HPDE6-E6E7 (cell line): ENCODE measurements around the gene PCIF1.
"Not testable (repeated sequence)": the region's sequence is repeated elsewhere in the genome, so short reads cannot be mapped to it uniquely, and the experiment has no call there.

Source experiments
- DNase-seq: peaks from one replicate; pipeline ENCODE4 v3.0.0; 2011; ENCODE audit warnings: missing footprints; ENCODE audit errors: extremely low spot score

The PCIF1 gene

DNA sequence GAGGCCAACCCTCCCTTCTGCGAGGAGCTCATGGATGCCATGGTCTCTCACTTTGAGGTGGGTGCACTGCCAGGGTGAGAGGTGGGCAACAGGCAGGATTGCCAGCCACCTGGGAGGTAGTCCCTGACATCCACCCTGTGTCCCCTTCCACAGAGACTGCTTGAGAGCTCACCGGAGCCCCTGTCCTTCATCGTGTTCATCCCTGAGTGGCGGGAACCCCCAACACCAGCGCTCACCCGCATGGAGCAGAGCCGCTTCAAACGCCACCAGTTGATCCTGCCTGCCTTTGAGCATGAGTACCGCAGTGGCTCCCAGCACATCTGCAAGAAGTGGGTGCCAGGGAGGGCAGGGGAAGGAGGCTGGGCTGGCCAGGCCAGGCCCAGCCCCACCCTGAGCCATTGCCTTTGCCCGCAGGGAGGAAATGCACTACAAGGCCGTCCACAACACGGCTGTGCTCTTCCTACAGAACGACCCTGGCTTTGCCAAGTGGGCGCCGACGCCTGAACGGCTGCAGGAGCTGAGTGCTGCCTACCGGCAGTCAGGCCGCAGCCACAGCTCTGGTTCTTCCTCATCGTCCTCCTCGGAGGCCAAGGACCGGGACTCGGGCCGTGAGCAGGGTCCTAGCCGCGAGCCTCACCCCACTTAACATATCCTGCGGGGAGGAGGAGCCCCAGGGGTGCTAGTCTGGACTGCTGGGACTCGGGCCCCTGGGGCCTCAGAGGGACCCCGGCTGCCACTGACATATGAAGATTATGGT is 12.8 kb downstream of the PCIF1 start:
- DNase-seq: no peak

DNA sequence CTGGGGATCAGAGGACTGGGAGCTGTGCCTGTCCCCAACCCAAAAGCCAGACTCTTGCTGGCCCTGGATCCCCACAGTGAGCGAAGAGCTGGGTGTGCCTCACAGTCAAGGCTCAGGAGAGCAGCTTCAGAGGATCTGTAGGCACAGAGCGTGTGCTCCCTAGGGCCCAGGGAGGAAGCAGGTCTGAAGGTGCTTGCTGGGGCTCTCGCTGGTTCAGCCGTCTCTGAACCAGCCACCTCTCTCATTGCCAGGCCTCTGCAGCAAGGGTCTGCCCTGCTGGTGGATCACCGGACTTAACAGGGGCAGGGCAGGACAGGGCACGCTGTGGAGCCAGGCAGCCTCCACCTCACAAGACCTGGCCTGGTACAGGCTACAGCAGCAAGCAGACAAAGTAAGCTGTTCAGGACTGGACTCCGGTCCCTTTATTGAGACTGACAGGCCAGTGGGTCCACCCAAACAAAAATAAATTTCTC is 13.8 kb downstream of the PCIF1 start:
- DNase-seq: no peak

DNA sequence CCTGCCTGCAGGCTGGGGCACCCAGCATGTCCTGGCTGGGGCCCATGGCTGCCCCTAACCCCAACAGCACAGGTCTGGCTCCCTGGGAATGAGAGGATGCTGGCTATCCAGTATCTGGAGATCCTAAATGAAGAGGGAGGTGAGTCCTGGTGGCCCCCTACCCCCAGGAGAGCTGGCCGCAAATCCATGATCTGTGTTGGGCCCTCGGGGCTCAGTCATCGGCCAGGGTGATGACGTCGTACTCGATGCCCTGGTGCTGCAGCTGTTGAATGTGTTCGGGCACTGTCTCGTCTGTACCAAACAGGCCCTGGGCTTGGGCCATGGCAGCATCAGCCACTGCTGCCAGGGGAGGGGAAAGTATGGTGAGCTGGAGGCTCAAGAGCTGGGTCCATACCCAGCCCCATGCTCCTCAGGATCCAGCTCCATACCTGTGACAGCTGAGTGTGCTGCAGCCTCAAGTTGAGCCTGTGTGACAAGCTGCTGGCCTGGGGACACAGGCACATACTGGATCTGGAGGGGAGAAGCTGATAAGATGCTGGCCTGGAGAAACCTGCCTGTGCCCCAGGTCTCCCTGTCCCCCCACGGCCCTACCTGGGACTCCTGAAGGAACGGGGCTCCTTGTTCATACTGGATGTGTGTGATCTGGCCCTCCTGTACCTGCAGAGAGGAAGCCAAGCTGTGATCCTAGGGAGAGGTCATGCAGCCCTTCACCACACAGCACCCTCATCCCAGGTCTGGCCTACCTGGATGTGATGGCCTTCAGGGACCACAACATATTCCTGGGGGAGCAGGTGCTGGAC is 14.5 kb downstream of the PCIF1 start:
- DNase-seq: no peak

DNA sequence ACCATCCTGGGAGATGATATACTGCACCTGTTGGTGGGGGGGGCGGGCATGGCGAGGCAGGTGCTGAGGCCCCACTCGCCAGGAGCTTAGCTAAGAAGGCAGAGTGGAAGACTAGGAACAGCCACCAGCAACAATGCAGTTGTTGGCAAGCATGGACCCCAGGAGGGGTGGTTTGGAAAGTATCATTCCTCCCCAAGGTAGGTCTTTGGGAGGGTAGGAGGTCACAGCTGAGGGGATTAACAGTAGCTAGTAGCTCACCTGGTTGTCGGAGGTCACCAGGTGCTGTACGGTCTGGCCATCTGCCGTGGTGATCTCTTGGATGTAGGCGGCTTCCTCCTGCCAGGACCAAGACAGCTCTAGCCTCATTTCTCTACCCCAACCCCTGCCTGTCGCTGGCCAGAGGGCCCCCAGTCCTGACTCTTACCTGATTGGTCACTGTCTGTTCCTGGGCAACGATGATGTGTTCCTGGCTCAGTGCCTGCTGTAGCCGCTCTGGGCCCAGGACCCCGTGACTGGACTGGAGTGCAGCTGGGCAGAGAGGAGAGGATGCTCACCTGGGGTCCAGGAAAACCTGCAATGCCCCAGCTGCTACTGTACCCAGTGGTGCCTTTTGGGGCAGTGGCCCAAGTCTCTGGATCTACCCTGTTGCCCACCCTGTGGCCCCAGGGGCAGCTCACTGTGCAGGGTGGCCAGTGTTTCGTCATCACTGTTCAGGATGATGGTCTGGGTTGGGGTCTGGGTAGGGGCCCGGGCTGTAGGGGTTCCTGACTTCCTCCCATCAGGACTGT is 15.3 kb downstream of the PCIF1 start:
- no peak for DNase-seq

DNA sequence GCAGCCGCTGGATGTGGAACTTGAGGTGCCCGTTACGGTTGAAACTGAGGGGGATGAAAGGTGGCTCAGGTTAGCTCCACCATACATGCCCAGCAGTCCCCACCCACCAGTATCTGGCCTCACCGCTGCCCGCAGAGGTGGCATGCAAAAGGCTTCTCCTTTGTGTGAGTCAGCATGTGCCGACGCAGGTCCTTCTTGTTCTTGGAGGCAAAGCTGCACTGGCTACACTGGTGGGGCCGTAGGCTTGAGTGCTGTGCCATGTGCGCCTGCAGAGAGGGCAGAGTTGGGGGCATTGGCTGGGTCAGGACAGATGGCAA is 15.8 kb downstream of the PCIF1 start:
- no peak for DNase-seq

DNA sequence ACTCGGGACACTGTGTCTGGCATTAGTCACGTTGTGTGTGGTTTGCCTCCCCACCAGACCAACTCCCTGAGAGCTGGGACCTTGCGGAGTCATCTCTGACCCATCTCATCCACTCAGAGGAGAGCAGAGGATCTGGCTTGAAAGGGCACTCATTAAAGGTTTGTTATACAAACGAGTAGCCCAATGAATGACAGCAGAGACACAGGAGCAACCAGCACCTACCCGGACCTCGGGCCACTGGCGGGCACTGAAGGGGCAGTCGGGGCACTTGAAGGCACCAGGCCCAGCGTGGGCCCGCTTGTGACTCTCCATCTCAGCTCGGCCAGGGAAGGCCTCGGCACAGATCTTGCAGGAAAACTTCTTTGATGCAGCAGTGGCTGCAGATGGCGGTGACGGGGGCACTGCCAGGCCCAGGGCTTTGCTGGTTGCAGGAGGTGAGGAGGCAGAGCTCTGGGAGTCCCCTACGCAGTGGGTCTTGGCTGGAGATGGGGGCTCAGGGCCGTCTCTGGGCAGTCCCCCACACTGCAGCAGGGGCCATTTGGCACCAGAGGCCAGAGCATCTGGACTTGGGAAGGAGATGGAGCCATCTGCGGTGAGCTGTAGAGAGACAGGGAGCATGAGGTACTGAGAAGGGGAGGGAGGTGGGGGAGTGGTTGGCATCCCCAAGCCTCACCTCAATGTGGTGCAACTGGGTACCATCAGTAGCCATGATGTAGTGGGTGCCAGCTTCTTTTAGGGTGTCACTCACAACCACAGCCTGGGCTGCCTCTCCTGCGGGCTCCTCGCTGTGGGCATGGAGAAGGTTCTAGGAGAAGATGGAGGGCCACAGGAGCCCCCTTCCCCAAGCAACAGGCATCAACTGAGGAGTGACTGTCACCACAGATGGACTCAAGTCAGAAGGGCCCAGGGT is 17.7 kb downstream of the PCIF1 start:
- DNase-seq: no peak

DNA sequence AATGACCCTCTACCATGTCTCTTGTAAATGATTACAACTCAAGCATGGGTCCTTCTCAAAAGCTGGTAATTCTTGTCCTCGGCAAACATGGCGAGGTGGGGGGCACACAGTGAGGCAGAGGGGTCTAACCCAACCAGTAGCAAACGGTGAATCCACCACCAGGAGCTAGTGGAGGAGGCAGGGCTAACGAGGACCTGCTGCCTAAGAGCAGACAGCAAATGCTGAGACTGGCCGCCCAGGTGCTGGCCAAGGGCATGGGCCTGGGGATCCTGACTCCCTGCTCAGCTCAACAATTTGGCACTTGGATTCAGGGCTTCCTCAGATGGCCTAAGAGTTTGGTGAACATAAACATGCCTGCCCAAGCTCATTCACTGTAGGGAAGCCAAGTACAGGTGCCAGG is 18.4 kb downstream of the PCIF1 start:
- DNase-seq: no peak

DNA sequence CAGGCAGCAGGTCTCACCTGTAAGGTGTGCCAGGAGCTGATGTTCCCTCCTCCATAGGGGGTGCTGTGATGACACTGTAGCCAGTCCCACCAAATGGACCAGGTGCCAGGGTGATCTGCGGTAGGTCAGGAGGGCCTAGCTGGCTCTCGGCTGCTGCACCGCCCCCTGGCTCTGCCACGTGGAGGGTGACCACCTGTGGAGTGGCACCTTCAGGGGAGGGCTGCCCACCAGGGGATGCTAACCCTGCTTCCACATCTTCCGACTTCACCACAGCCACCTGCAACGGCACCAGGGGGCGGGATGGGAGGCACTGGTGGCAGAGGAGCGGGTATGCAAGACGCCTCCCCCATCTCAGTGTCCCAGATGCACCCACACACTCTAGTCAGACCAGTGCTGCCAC is 19.2 kb downstream of the PCIF1 start:
- DNase-seq: no peak

DNA sequence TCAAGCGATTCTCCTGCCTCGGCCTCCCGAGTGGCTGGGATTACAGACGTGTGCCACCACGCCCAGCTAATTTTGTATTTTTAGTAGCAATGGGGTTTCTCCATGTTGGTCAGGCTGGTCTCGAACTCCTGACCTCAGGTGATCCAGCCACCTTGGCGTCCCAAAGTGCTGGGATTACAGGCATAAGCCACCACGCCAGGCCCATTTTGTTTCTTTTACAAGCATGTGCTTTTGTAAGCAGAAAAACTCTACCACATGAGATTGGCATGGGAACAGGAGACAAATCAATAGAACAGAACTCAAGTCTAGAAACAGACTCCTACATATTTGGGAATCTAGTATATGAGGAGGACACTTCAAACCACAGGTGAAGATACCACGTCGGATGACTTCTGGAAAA is 21.8 kb downstream of the PCIF1 start:
- not testable (repeated sequence) for DNase-seq

DNA sequence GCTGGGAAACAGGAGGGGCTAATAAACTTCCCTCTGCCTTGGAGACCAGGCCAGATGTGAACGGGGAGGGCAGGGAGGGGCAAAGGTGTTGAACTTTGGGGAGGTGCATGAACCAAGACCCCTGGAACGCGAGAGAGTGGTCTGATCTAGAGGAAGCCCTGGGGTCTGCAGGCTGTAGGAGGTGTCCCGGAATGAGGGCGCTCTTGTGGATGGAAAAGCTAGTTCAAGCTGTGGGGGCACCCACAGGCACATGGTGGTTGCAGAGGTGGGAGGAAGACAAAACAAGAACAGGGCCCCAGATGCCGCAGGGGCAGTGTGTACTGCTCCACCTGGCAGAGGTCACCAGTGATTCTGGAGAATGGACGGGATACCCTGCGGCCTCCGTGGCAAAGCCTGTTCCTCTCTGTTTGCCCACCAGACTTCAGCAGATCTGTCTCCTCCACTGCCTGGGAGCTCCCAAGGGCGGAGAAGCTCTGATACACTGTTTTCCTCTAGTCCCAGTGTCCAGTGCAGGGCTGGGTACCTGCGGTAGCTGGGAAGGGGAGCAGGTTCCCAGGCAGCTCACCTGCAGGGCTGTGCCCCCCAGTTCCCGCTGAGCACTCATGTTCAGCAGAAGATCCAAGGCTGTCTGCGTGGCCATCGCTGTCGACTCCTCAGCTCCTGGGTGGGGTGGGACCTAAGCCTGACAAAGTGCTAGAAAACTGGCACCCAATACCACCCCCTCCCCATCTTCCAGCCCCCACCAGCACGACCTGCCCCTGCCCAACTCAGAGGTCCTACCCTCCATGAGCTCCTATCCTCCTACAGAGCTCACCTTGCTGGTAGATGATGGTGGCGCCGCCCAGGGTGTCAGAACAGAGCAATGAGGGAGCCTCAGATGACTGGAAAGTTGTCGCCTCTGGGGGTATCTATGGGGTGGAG is 22.8 kb downstream of the PCIF1 start:
- DNase-seq: no peak

DNA sequence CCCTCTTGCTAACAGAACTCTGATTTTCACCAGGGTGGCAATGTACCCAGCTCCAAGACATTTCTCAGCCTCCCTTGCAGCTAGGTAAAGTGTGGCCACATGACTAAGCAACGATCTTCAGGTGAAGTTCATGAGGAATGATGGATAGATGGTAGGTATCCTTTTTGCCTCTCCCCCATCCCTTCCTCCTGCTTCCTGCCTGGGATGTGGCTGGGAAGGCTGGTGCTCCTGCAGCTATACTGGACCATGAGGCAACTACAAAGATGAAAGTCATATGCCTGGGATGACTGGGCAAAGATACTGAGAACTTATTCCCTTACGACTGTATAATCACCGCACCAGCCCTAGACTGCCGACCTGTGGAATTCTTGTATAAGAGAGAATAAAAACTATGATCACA is 24.1 kb downstream of the PCIF1 start:
- no peak for DNase-seq

DNA sequence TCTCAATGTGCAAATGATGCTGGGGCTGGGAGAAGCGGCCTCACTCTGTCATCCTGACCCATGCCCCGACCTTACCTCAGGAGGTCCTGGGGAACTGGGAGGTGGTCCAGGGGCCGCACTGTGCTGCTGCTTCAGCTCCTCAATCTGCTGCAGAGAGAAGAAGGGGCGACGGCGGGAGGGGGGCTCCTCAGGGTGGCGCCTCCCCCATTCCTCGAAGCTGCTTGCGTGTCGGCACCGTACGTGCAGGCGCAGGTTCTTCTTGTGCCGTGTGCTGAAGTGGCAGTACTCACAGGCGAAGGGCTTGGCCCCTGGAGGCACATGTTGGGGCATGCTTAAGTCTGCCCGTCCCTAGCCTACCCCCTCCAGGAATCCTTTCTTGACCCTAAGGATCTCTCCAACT is 24.6 kb downstream of the PCIF1 start:
- no peak for DNase-seq

DNA sequence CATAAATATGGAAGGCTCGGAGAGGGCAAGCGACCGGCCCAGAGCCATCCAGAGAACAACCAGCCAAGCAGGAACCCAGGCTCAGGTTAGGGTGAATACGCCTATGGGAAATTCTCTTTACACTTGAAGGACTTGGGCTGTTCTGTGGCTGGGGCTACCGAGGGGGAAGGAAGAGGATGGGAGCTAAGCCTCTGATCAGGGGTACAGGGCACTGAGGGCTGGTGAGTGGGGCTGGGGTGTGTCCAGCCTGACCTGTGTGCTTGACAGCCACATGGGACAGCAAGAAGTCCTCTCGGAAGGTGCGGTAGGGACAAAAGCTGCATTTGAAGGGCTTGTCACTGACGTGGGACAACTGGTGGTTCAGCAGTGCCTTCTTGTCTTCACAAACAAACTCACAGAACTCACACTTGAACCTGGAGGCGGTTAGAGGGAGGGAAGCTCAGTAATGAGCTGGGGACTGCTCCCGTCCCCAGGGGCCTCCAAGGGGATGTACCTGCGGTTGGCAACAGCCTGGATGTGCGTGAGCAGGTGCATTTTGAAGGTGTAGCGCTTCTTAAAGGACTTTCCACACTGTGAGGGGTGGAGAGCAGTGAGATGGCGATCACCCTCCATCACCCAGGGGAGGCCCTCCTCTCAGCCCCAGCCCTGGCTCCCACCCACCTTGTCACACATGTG is 25.6 kb downstream of the PCIF1 start:
- no peak for DNase-seq

DNA sequence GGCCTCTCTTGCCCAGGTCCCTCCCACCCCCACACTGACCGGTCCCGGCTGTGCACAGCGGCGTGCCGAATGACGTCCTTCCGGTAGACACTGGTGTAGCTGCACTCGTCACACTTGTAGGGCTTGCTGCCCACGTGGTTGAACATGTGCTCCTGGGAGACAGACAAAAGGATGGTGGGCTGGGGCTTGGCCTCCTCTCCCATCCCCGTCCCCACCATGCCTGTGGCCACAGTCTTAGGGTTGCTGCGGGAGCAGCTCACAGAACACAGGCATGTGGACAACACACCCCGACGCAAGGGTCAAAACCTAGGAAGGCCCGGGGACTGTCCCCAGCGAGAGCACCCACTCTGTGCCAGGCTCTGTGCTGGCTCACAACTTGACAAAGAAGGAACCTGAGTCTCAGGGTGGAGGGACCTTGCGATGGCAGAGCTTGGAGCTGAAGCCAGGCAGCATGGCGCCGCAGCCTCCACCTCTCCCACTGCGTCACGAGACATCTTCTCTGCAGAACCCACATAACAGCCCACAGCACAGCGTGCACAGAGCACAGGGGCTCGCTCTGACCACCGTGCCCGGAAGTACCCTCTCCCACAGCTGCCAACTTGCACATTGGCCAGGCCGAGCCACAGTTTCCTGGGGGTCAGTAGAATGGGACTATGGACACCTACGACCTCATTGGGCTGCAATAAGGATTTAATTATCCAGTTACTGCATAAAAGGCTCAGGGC is 27.7 kb downstream of the PCIF1 start:
- DNase-seq: no peak

DNA sequence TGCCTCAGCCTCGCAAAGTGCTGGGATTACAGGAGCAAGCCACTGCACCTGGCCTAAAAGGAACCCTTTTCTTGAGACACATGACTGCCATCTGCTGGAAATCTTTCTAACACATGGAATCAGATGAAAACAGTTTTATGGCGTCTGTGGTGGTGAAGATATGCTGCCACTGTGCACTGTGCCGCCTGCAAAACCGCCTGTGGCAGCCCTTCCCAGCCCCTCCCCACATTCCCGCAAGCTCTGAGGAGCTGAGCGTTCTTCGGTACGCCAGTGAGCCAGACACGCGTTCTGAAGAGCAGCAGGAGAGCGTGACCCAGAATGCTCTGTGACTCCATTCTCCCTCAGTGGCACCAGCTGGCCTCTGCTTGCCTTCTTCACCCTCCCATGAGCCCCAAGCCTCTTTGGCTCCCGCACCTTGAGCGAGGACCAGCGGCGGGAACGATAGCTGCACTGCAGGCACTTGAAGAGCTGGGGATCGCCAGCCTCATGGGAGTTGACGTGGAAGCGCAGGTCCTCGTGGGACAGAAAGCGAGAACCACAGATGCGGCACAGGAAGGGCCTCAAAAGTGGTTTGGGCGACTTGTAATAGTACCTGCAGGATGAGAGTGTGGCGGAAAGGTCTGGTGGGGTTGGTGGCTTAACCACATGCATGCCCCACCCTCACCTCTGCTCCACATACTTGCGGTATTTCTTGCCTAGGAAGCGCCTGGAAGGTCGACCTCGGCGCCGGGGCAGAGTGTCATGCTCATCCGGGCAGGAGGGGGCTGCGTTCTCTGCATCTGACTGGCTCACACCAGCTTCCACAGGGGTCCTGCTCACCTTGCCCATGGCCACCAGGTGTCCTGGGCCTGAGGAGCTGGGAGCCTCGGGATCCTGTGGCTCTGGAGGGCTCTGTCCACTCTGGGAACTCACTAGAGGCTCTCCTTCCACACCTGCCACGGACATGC is 28.8 kb downstream of the PCIF1 start:
- DNase-seq: peak; percentile 59

DNA sequence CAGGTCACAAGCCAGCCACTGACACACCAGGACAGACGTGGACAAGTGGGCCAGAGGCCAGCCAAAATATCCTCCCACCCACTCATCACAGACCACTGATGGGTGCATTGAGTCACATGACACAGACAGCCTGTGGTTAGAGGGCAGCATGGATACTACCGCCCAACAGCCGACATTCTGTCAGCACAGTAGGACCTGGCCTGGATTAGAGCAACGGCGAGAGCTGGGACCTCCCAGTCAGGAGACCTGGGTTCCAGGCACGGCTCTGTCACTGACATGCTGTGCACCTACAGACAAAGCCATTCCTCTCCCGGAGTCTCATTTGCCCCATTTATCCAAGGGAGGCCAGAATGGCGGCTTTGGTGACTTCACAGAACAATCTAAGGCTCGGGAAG is 29.5 kb downstream of the PCIF1 start:
- DNase-seq: no peak

DNA sequence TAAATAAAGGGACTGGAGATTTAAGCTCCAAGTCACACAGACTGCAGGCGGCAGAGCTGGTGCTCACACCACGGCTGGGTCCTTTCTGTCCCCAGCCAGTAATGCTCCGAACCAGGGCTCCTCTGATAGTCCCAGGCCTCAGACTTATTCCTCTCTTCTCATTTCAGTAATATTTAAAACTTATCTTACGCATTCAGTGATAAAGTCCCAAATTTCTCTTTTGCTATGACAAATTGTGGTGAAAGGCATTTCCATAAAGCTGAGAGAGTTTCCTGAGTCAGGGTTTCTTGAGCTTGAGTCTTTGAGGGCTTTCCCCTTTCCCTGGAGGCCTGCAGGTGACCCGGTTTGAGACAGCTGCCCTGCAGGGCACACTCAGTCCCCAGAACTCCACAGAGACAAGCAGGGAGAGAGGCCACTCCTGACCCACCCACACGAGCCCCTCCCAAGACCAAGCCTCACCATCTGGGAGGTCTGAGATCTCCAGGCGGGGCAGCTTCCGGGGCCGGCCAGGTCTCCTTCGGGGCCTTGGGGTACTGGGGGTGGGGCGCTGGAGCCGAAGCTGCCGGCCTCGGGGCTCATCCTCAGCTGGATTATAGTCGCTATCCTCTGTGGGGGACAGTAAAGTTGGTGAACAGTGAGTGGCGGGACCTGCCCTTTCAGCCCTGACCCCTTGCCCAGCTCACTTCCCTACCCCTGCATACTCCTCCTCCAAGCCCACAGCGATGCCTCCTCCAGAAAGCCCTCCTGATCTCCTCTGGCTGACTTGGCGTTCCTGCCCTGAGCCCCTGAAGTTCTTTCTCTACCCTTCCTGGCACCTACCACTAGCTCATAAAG is 30.9 kb downstream of the PCIF1 start:
- DNase-seq: no peak
